ENCODE measurements around the gene OR51T1. TPM values are rescaled to one million over a fixed set of nuclear protein-coding genes. Genes with fewer than 3 reads are reported as not detected.
"Not testable (repeated sequence)": the region's sequence is repeated elsewhere in the genome, so short reads cannot be mapped to it uniquely, and the experiment has no call there.

Gene OR51T1, protein sequence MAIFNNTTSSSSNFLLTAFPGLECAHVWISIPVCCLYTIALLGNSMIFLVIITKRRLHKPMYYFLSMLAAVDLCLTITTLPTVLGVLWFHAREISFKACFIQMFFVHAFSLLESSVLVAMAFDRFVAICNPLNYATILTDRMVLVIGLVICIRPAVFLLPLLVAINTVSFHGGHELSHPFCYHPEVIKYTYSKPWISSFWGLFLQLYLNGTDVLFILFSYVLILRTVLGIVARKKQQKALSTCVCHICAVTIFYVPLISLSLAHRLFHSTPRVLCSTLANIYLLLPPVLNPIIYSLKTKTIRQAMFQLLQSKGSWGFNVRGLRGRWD
- not detected for total RNA-seq

DNA sequence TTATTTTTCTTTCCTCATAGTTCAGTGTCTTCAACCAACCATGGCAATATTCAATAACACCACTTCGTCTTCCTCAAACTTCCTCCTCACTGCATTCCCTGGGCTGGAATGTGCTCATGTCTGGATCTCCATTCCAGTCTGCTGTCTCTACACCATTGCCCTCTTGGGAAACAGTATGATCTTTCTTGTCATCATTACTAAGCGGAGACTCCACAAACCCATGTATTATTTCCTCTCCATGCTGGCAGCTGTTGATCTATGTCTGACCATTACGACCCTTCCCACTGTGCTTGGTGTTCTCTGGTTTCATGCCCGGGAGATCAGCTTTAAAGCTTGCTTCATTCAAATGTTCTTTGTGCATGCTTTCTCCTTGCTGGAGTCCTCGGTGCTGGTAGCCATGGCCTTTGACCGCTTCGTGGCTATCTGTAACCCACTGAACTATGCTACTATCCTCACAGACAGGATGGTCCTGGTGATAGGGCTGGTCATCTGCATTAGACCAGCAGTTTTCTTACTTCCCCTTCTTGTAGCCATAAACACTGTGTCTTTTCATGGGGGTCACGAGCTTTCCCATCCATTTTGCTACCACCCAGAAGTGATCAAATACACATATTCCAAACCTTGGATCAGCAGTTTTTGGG is at the start of gene OR51T1:
Gene OR51T1 (plus strand): TSS at position 41 of the 641 bp plus-strand sequence. CDS start 0 bp downstream, at position 41.
- no peak for ATAC-seq (ENCODE audit: low FRiP score)
- no peak for DNase-seq (ENCODE audit: low spot score)

DNA sequence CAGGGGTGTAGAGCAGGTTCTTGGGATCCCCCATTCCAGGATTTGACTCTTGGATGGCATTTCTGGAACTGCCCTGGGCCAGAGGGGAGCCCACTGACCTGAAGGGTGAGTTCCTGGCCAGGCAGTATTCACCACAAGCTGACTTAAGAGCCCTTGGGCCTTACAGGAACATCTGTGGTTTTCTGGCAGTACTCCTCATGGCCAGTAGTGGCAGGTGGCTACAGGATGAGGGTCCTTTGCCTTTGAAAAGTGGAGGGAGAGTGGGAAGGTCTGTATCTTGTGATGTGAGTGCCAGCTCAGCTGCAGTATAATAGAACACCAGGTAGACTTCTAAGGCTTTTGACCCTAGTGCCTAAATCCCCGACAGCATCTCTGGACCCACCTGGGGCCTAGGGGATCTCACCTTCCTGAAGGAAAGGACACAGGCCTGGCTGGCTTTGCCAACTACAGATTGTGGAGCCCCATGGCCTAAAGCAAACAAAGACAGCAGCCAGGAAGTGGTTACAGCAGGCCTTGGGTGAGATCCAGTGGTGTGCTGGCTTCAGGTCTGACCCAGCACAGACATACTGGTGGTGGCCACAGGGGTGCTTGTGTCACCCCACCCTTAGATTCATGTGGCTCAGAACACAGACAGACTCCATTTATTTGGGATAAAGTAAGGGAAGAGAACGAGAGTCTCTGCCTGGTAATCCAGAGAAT is 41.7 kb upstream of the OR51T1 start:
- ATAC-seq (ENCODE audit: low FRiP score) (no peak), DNase-seq (ENCODE audit: low spot score) (no peak)
- TF ChIP-seq, protein P1, sequence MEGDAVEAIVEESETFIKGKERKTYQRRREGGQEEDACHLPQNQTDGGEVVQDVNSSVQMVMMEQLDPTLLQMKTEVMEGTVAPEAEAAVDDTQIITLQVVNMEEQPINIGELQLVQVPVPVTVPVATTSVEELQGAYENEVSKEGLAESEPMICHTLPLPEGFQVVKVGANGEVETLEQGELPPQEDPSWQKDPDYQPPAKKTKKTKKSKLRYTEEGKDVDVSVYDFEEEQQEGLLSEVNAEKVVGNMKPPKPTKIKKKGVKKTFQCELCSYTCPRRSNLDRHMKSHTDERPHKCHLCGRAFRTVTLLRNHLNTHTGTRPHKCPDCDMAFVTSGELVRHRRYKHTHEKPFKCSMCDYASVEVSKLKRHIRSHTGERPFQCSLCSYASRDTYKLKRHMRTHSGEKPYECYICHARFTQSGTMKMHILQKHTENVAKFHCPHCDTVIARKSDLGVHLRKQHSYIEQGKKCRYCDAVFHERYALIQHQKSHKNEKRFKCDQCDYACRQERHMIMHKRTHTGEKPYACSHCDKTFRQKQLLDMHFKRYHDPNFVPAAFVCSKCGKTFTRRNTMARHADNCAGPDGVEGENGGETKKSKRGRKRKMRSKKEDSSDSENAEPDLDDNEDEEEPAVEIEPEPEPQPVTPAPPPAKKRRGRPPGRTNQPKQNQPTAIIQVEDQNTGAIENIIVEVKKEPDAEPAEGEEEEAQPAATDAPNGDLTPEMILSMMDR (IDR thresholded peaks at IDR 0.05): no peak

More for the DNA sequence above, at the start of gene OR51T1:
- TF ChIP-seq, protein P1 (IDR thresholded peaks at IDR 0.05): no peak

DNA sequence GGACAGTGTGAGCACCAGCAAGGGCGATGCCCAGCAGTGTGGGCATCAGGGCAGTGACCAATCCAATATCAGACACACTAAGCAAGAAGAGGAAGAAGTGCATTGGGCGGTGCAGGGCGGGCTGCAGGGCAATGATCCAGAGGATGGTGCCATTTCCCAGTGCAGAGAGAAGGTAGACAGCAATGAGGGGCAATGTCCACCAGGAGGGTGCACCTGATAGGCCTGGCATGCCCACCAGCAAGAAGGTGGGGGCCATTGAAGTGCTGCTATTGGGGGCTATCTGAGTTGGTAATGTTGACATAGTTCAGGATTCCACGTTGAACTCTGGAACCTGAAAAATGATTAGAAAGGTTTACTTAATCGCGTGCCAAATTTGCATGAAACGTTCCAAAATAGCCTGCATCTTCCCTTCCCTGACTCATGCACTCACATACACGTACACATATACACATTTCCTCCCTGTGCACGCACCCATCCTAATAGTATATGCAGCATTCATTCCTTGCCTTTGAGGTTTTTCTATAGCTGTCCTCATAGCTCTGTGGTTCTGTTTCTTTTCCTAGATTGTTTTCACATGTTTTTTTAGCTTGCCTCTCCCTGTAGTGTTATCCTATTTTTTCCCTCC is 32.7 kb upstream of the OR51T1 start, which contains the start of gene OR51S1:
Gene OR51S1 (minus strand): TSS at position 301 of the 625 bp plus-strand sequence. CDS start 0 bp downstream, at position 301.
- no peak for ATAC-seq (ENCODE audit: low FRiP score)
- TF ChIP-seq, protein P1 (IDR thresholded peaks at IDR 0.05): no peak
- no peak for DNase-seq (ENCODE audit: low spot score)

DNA sequence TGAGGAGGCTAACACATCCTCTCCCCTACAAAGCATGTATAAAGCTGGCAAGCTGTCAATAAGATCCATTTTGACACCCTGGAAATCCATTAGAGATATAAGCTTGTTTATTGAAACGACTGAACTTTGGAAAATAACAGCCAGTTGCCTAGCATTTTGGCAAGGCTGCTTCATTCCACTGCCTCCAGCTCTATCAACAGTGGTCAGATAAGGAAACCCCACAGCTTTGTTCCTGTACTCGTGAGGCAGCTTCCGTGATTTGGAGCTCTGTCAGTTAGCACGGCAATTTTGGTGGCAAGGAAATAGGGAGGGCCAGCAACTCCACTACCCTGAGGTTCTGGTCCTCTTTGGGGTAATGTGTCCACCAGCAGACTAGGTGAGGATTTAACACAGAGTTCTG is 30.7 kb upstream of the OR51T1 start:
- DNase-seq (ENCODE audit: low spot score) (no peak), ATAC-seq (ENCODE audit: low FRiP score) (no peak)
- TF ChIP-seq, protein P1 (IDR thresholded peaks at IDR 0.05): no peak

DNA sequence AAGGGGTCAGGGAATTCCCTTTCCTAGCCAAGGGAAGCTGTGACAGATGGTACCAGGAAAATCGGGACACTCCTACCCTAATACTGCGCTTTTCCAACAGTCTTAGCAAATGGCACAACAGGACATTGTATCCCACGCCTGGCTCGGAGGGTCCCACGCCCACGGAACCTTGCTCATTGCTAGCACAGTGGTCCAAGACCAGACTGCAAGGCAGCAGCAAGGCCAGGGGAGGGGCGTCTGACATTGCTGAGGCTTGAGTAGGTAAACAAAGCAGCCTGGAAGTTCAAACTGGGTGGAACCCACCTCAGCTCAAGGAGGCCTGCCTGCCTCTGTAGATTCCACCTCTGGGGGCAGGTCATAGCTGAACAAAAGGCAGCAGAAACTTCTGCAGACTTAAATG is 27.4 kb upstream of the OR51T1 start:
- DNase-seq (ENCODE audit: low spot score); ATAC-seq (ENCODE audit: low FRiP score): not testable (repeated sequence)

DNA sequence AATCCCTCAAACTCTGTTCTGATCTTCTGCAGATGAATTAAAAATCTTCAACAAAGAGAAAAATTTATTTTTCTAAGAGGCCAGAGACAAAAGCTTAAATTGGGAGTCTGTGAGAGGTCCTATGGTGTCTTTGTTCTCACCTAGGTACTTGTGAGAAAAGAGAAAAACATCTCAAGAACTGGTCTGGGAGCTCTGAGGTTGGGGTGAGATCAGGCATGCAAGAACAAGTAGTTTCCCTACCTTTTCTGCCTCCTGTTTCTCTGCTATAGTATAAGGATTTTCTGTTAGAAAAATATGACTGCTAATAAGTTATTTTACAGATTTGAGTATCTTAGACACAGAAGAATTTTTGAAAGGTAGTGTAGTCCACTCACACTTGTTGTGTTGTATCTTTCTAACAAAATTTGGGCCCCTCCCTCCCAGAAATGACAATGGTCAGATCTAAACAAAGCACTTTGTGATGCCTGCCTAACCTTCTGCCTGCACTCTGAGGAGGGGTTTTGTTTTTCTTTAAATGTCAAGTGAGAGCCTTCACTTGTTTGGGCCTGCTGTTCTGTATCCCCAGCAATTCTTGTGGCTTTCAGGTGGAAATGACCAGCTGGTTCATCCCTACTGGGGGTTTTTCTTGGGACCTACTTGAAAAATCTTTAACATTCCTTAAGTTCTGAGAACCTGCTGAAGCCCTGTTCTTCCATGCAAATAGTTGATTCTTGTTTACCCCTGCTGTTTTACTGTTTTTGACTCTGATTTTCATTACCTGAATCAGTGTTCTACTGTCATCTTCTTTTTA is 19.1 kb upstream of the OR51T1 start:
- no peak for DNase-seq (ENCODE audit: low spot score)
- ATAC-seq (ENCODE audit: low FRiP score): no peak
- TF ChIP-seq, protein P1 (IDR thresholded peaks at IDR 0.05): no peak

All from omental fat pad (tissue), 4 donors.